ENCODE data around the gene SMAD6.
A peak's percentile ranks its signal among the peaks of the same experiment; 100 is the strongest.

Gene SMAD6

GRCh38 chr15:66702035-66702786, at the start of gene SMAD6:
SMAD6 (plus strand) TSS chr15:66702236; CDS start chr15:66703259, 1,023 bp downstream.
- peak; percentile 83 for DNase-seq (ENCODE audit: insufficient read length, low spot score)
- FAIRE-seq, result no peak

GRCh38 chr15:66652806-66653205, 49.2 kb upstream of the SMAD6 start:
- no peak for DNase-seq (ENCODE audit: insufficient read length, low spot score)
- no peak for TF ChIP-seq POLR2A (IDR thresholded peaks at IDR 0.05; ENCODE audit: low read depth, low read length)
- FAIRE-seq, result no peak

More at GRCh38 chr15:66702035-66702786, at the start of gene SMAD6:
- TF ChIP-seq POLR2A (IDR thresholded peaks at IDR 0.05; ENCODE audit: low read depth, low read length), result peak; percentile 61

- FAIRE-seq (no peak), DNase-seq (ENCODE audit: insufficient read length, low spot score) (no peak)
- no peak for TF ChIP-seq POLR2A (IDR thresholded peaks at IDR 0.05; ENCODE audit: low read depth, low read length)
Measured at GRCh38 chr15:66653398-66653797, 48.6 kb upstream of the SMAD6 start.

GRCh38 chr15:66653852-66654251, 48.2 kb upstream of the SMAD6 start:
- FAIRE-seq, result no peak

GRCh38 chr15:66654361-66654738, 47.7 kb upstream of the SMAD6 start:
- DNase-seq (ENCODE audit: insufficient read length, low spot score) (no peak), FAIRE-seq (no peak)
- no peak for TF ChIP-seq POLR2A (IDR thresholded peaks at IDR 0.05; ENCODE audit: low read depth, low read length)

More at GRCh38 chr15:66653852-66654251, 48.2 kb upstream of the SMAD6 start:
- no peak for DNase-seq (ENCODE audit: insufficient read length, low spot score)
- TF ChIP-seq POLR2A (IDR thresholded peaks at IDR 0.05; ENCODE audit: low read depth, low read length), result no peak

- no peak for FAIRE-seq
- DNase-seq (ENCODE audit: insufficient read length, low spot score), result no peak
- no peak for TF ChIP-seq POLR2A (IDR thresholded peaks at IDR 0.05; ENCODE audit: low read depth, low read length)
Measured at GRCh38 chr15:66654739-66655375, 47.2 kb upstream of the SMAD6 start.

- no peak for DNase-seq (ENCODE audit: insufficient read length, low spot score)
- FAIRE-seq, result no peak
- no peak for TF ChIP-seq POLR2A (IDR thresholded peaks at IDR 0.05; ENCODE audit: low read depth, low read length)
Measured at GRCh38 chr15:66655511-66655910, 46.5 kb upstream of the SMAD6 start.

GRCh38 chr15:66655997-66656396, 46.0 kb upstream of the SMAD6 start:
- no peak for TF ChIP-seq POLR2A (IDR thresholded peaks at IDR 0.05; ENCODE audit: low read depth, low read length)
- FAIRE-seq (no peak), DNase-seq (ENCODE audit: insufficient read length, low spot score) (no peak)

GRCh38 chr15:66657185-66658020, 44.6 kb upstream of the SMAD6 start:
- FAIRE-seq (no peak), DNase-seq (ENCODE audit: insufficient read length, low spot score) (no peak)
- TF ChIP-seq POLR2A (IDR thresholded peaks at IDR 0.05; ENCODE audit: low read depth, low read length), result no peak

GRCh38 chr15:66658044-66658443, 44.0 kb upstream of the SMAD6 start:
- DNase-seq (ENCODE audit: insufficient read length, low spot score), result no peak
- FAIRE-seq, result no peak

GRCh38 chr15:66658855-66659254, 43.2 kb upstream of the SMAD6 start:
- DNase-seq (ENCODE audit: insufficient read length, low spot score) (no peak), FAIRE-seq (no peak)

More at GRCh38 chr15:66658044-66658443, 44.0 kb upstream of the SMAD6 start:
- no peak for TF ChIP-seq POLR2A (IDR thresholded peaks at IDR 0.05; ENCODE audit: low read depth, low read length)

GRCh38 chr15:66659384-66659783, 42.7 kb upstream of the SMAD6 start:
- DNase-seq (ENCODE audit: insufficient read length, low spot score) (no peak), FAIRE-seq (no peak)
- TF ChIP-seq POLR2A (IDR thresholded peaks at IDR 0.05; ENCODE audit: low read depth, low read length), result no peak

More at GRCh38 chr15:66658855-66659254, 43.2 kb upstream of the SMAD6 start:
- TF ChIP-seq POLR2A (IDR thresholded peaks at IDR 0.05; ENCODE audit: low read depth, low read length), result no peak

- DNase-seq (ENCODE audit: insufficient read length, low spot score) (no peak), FAIRE-seq (no peak)
- no peak for TF ChIP-seq POLR2A (IDR thresholded peaks at IDR 0.05; ENCODE audit: low read depth, low read length)
Measured at GRCh38 chr15:66661432-66662096, 40.5 kb upstream of the SMAD6 start.
